GM12865 (cell line): ENCODE measurements around the gene DPM1.

Experiments
- DNase-seq: peaks from one replicate; pipeline ENCODE4 v3.0.0; 2010; ENCODE audit warnings: low read depth
- H3K4me3 ChIP-seq: 2 replicates; pipeline ENCODE4 v1.5.1; 2011; ENCODE audit warnings: mild to moderate bottlenecking, low read depth, low read length, control low read depth
- CTCF ChIP-seq: IDR thresholded peaks from 2 replicates; pipeline ENCODE4 v1.5.1; 2011; ENCODE audit warnings: low read length, control low read depth, low read depth, inconsistent platforms; ENCODE audit not compliant: insufficient read depth; ENCODE audit errors: missing control alignments

Gene DPM1

GRCh38 chr20:50904067-50904570, 54.2 kb downstream of the DPM1 start:
- no peak for TF ChIP-seq CTCF
- no peak overlapping the region for H3K4me3 ChIP-seq
- DNase-seq, result no peak

GRCh38 chr20:50903353-50904051, 54.8 kb downstream of the DPM1 start:
- H3K4me3 ChIP-seq, result no peak overlapping the region
- no peak for TF ChIP-seq CTCF
- no peak for DNase-seq

GRCh38 chr20:50901301-50901700, 57.0 kb downstream of the DPM1 start:
- no peak for TF ChIP-seq CTCF
- no peak overlapping the region for H3K4me3 ChIP-seq
- no peak for DNase-seq

GRCh38 chr20:50900261-50900660, 58.1 kb downstream of the DPM1 start:
- TF ChIP-seq CTCF, result no peak
- H3K4me3 ChIP-seq, result no peak overlapping the region
- no peak for DNase-seq

- TF ChIP-seq CTCF, result no peak
- no peak for DNase-seq
- H3K4me3 ChIP-seq, result no peak overlapping the region
Measured at GRCh38 chr20:50898475-50898874, 59.9 kb downstream of the DPM1 start.

- H3K4me3 ChIP-seq, result no peak overlapping the region
- no peak for DNase-seq
- TF ChIP-seq CTCF, result no peak
Measured at GRCh38 chr20:50895111-50895830, 63.1 kb downstream of the DPM1 start.
